HFF-Myc (cell line): ENCODE data around the gene ACTR8.

Experiments used
- DNase-seq: peaks from one replicate; pipeline ENCODE4 v3.0.0-alpha.2; 2011; ENCODE audit warnings: low read depth; ENCODE audit errors: extremely low read depth
- H3K4me3 ChIP-seq: replicated peaks from 2 replicates; pipeline ENCODE4 v1.5.1; 2011; ENCODE audit warnings: low read depth, mild to moderate bottlenecking, control low read depth, low read length
- CTCF ChIP-seq: IDR thresholded peaks from 2 replicates; pipeline ENCODE4 v1.5.1; 2012; ENCODE audit warnings: mild to moderate bottlenecking, low read depth, low read length, control low read depth; ENCODE audit errors: missing control alignments

The ACTR8 gene

GRCh38 chr3:53820756-53821580, 61.0 kb downstream of the ACTR8 start:
- H3K4me3 ChIP-seq: no peak overlapping the region
- no peak for TF ChIP-seq CTCF
- DNase-seq: no peak

- TF ChIP-seq CTCF: no peak
- H3K4me3 ChIP-seq: no peak overlapping the region
- no peak for DNase-seq
Measured at GRCh38 chr3:53820084-53820483, 61.9 kb downstream of the ACTR8 start.

- H3K4me3 ChIP-seq: no peak overlapping the region
- DNase-seq: no peak
- no peak for TF ChIP-seq CTCF
Measured at GRCh38 chr3:53819163-53819868, 62.6 kb downstream of the ACTR8 start.

DNA sequence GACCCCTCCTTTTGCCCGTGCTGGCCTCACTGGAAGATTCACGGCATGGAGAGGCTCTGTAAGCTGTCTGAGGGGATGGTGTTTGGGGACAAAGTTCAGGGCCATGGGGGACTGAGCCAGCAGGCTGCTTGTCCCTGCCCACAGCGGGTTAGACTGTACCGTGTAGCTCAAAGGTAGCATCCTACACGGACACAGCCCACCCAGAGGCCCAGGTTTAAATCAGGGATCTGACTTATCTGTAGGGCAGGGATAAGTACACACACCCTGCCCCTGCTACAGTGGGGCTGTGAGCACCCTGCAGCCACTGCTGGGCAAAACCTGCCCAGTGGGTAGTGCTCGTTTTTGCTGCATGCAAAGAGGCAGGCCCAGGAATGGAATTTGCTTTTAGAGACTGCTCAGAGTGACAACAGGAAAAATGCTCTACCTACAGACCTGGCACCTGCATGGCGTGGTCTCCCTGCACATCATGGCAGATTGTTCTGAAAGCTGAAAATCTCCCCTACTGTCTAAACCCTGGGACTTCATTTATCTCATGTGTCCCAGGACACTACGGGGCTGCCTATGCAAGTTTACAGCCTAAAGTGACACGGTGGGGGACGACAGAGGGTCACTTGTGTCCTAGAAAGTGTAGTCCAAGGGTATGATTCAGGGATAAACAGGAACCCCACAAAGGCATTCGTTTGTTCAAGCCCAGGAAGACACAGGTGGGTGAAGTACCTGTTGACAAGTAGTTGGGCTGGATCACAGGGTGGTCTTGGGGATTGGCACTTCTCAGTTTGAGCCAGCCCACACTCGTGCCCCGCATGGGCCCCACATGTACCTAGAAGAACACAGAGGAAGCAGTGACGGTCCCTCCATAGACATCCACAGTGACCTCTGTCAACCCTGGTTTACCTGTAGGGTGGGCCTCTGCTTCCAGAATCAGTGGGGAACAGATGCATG, 63.5 kb downstream of the ACTR8 start:
- no peak overlapping the region for H3K4me3 ChIP-seq
- no peak for TF ChIP-seq CTCF
- no peak for DNase-seq

- H3K4me3 ChIP-seq: no peak overlapping the region
- no peak for TF ChIP-seq CTCF
- no peak for DNase-seq
Measured at GRCh38 chr3:53817809-53818208, 64.1 kb downstream of the ACTR8 start.

GRCh38 chr3:53817211-53817610, 64.7 kb downstream of the ACTR8 start:
- no peak for DNase-seq
- TF ChIP-seq CTCF: no peak
- H3K4me3 ChIP-seq: no peak overlapping the region
